Measurements from ENCODE around the gene PON2. TPM values are rescaled to one million over a fixed set of nuclear protein-coding genes. Genes with fewer than 3 reads are reported as not detected.

Gene PON2
- total and polyA plus RNA-seq, 2 experiments from 2014 or later, result 39.4 to 42.4 TPM

DNA sequence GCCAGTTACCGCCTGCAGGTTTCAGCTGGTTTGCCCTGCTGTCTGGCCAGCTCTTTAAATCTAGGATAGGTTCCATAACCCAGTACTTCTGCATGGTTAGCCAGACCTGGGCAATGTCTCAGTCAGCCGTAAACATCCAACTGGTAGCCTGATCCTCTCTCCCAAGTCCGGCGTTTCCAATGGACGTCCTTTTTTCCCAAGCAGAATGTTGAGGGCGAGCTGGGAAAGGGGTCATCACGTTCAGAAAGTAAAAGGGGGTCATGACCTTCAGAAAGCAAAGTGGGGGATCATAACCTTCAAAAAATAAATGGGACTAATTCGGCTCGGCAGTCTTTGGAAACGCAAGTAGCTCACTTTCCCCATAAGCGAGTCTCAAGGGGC lies 39.1 kb downstream of the PON2 start:
- H3K9me2 ChIP-seq (ENCODE audit: insufficient read depth), result no peaks in the 10 kb centered on the region
- no peaks in the 10 kb centered on the region for H3K36me3 ChIP-seq (ENCODE audit: insufficient read depth)
- TF ChIP-seq NANOG (IDR thresholded peaks at IDR 0.05; ENCODE audit: borderline replicate concordance), result no peak
- TF ChIP-seq, protein P1, sequence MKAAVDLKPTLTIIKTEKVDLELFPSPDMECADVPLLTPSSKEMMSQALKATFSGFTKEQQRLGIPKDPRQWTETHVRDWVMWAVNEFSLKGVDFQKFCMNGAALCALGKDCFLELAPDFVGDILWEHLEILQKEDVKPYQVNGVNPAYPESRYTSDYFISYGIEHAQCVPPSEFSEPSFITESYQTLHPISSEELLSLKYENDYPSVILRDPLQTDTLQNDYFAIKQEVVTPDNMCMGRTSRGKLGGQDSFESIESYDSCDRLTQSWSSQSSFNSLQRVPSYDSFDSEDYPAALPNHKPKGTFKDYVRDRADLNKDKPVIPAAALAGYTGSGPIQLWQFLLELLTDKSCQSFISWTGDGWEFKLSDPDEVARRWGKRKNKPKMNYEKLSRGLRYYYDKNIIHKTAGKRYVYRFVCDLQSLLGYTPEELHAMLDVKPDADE (IDR thresholded peaks at IDR 0.05), result no peak
- no peak for TF ChIP-seq EZH2 (IDR thresholded peaks at IDR 0.05; ENCODE audit: low read depth, unreplicated experiment)
- TF ChIP-seq CTCF (conservative IDR thresholded peaks at IDR 0.05; ENCODE audit: low read depth in 2 of 2), result no peak
- no peak for TF ChIP-seq EZH2phosphoT487 (IDR thresholded peaks at IDR 0.05; ENCODE audit: unreplicated experiment)
- TF ChIP-seq, protein P2, sequence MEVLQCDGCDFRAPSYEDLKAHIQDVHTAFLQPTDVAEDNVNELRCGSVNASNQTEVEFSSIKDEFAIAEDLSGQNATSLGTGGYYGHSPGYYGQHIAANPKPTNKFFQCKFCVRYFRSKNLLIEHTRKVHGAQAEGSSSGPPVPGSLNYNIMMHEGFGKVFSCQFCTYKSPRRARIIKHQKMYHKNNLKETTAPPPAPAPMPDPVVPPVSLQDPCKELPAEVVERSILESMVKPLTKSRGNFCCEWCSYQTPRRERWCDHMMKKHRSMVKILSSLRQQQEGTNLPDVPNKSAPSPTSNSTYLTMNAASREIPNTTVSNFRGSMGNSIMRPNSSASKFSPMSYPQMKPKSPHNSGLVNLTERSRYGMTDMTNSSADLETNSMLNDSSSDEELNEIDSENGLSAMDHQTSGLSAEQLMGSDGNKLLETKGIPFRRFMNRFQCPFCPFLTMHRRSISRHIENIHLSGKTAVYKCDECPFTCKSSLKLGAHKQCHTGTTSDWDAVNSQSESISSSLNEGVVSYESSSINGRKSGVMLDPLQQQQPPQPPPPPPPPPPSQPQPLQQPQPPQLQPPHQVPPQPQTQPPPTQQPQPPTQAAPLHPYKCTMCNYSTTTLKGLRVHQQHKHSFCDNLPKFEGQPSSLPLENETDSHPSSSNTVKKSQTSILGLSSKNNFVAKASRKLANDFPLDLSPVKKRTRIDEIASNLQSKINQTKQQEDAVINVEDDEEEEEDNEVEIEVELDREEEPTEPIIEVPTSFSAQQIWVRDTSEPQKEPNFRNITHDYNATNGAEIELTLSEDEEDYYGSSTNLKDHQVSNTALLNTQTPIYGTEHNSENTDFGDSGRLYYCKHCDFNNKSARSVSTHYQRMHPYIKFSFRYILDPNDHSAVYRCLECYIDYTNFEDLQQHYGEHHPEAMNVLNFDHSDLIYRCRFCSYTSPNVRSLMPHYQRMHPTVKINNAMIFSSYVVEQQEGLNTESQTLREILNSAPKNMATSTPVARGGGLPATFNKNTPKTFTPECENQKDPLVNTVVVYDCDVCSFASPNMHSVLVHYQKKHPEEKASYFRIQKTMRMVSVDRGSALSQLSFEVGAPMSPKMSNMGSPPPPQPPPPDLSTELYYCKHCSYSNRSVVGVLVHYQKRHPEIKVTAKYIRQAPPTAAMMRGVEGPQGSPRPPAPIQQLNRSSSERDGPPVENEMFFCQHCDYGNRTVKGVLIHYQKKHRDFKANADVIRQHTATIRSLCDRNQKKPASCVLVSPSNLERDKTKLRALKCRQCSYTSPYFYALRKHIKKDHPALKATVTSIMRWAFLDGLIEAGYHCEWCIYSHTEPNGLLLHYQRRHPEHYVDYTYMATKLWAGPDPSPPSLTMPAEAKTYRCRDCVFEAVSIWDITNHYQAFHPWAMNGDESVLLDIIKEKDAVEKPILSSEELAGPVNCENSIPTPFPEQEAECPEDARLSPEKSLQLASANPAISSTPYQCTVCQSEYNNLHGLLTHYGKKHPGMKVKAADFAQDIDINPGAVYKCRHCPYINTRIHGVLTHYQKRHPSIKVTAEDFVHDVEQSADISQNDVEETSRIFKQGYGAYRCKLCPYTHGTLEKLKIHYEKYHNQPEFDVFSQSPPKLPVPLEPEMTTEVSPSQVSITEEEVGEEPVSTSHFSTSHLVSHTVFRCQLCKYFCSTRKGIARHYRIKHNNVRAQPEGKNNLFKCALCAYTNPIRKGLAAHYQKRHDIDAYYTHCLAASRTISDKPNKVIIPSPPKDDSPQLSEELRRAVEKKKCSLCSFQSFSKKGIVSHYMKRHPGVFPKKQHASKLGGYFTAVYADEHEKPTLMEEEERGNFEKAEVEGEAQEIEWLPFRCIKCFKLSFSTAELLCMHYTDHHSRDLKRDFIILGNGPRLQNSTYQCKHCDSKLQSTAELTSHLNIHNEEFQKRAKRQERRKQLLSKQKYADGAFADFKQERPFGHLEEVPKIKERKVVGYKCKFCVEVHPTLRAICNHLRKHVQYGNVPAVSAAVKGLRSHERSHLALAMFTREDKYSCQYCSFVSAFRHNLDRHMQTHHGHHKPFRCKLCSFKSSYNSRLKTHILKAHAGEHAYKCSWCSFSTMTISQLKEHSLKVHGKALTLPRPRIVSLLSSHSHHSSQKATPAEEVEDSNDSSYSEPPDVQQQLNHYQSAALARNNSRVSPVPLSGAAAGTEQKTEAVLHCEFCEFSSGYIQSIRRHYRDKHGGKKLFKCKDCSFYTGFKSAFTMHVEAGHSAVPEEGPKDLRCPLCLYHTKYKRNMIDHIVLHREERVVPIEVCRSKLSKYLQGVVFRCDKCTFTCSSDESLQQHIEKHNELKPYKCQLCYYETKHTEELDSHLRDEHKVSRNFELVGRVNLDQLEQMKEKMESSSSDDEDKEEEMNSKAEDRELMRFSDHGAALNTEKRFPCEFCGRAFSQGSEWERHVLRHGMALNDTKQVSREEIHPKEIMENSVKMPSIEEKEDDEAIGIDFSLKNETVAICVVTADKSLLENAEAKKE (CRISPR knock-in tag; IDR thresholded peaks at IDR 0.05), result no peak
- no peak for TF ChIP-seq REST (IDR thresholded peaks at IDR 0.05; ENCODE audit: unreplicated experiment)
- no peak for TF ChIP-seq POLR2AphosphoS5 (IDR thresholded peaks at IDR 0.05; ENCODE audit: low read depth)
- TF ChIP-seq JUNB (IDR thresholded peaks at IDR 0.05; ENCODE audit: unreplicated experiment), result no peak
- no peak for TF ChIP-seq STAT1 (IDR thresholded peaks at IDR 0.05; ENCODE audit: unreplicated experiment)
- no peak for TF ChIP-seq CREB1 (CRISPR knock-in tag; IDR thresholded peaks at IDR 0.05; ENCODE audit: low read depth)
- no peak for TF ChIP-seq ZNF114 (CRISPR knock-in tag; IDR thresholded peaks at IDR 0.05)
- TF ChIP-seq ZNF331 (CRISPR knock-in tag; IDR thresholded peaks at IDR 0.05; ENCODE audit: low read depth), result no peak
- no peaks in the 10 kb centered on the region for H4K20me1 ChIP-seq (replicated peaks; ENCODE audit: insufficient read depth)
- H3K27ac ChIP-seq (ENCODE audit: low read depth), result no peak overlapping the region
- H3K4me1 ChIP-seq (ENCODE audit: insufficient read depth), result peaks cover 3% of the 10 kb centered on the region; the same call in 1 of the 2 replicates
- H2AFZ ChIP-seq, result peak overlapping the region; percentile 98
- H3K27me3 Mint-ChIP-seq (ENCODE audit: insufficient read depth, low read depth, poor library complexity), result peaks cover 15% of the 10 kb centered on the region
- H3K79me2 ChIP-seq (replicated peaks; ENCODE audit: insufficient read depth), result no peaks in the 10 kb centered on the region
- no peaks in the 10 kb centered on the region for H3F3A ChIP-seq (replicated peaks; ENCODE audit: low read depth)
- H3K27me3 ChIP-seq (ENCODE audit: insufficient read depth), result peaks cover 15% of the 10 kb centered on the region; the same call in 1 of the 2 replicates
- no peaks in the 10 kb centered on the region for H3K9me3 Mint-ChIP-seq
- H3K4me3 Mint-ChIP-seq, result peak overlapping the region; percentile 70
- H3K4me3 ChIP-seq, result peak overlapping the region; percentile 72
- H3K27ac Mint-ChIP-seq, result no peak overlapping the region
- ATAC-seq (peak; percentile 6; the same call in 2 of the 3 replicates), DNase-seq (ENCODE audit: low spot score) (peak; percentile 11)
- H3K36me3 Mint-ChIP-seq (ENCODE audit: low read depth), result no peaks in the 10 kb centered on the region
- H3K4me1 Mint-ChIP-seq, result peaks cover 9% of the 10 kb centered on the region
- H3K4me2 ChIP-seq, result peak overlapping the region; percentile 90
